ENCODE measurements around the gene CNPY1.

The CNPY1 gene

DNA sequence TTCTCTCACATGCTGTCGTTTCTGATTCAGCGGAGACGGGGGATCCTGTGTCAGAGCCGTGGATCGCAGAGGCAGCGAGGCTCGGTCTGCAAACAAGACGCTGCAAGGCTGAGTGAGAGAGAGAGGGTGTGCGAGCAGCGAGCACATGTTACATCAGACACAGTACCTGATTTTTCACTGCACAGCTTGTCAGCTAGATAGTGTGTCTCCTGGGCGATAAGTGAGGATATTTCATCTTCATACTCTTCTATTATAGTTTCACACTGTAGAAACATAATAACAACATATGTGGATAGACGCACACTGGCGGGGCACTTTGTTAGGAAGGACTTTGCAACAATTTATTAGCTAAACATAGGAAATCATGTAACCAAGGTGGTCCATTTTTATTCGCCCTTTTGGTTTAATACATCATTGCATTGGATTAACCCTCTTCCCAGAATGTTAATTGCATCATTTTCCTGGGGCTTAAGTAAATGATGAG lies 39.5 kb downstream of the CNPY1 start:
- no peaks in the 10 kb centered on the region for H3K79me2 ChIP-seq (ENCODE audit: insufficient read depth, low read length)
- no peaks in the 10 kb centered on the region for H4K20me1 ChIP-seq (ENCODE audit: insufficient read depth, low read length)
- no peaks in the 10 kb centered on the region for H3K9me3 ChIP-seq (ENCODE audit: insufficient read depth, low read length, severe bottlenecking)
- no peak for DNase-seq
- no peak overlapping the region for H3K9ac ChIP-seq (ENCODE audit: low read depth, low read length)
- no peaks in the 10 kb centered on the region; the same call in 1 of the 2 replicates for H3K4me1 ChIP-seq (ENCODE audit: insufficient read depth, low read length)
- no peaks in the 10 kb centered on the region for H3K36me3 ChIP-seq (ENCODE audit: insufficient read depth, low read length)
- no peak overlapping the region for H3K4me3 ChIP-seq (ENCODE audit: low read depth in 1 of 2, low read length in 2 of 2)
- TF ChIP-seq, protein P1, sequence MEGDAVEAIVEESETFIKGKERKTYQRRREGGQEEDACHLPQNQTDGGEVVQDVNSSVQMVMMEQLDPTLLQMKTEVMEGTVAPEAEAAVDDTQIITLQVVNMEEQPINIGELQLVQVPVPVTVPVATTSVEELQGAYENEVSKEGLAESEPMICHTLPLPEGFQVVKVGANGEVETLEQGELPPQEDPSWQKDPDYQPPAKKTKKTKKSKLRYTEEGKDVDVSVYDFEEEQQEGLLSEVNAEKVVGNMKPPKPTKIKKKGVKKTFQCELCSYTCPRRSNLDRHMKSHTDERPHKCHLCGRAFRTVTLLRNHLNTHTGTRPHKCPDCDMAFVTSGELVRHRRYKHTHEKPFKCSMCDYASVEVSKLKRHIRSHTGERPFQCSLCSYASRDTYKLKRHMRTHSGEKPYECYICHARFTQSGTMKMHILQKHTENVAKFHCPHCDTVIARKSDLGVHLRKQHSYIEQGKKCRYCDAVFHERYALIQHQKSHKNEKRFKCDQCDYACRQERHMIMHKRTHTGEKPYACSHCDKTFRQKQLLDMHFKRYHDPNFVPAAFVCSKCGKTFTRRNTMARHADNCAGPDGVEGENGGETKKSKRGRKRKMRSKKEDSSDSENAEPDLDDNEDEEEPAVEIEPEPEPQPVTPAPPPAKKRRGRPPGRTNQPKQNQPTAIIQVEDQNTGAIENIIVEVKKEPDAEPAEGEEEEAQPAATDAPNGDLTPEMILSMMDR (IDR thresholded peaks at IDR 0.05; ENCODE audit: borderline replicate concordance, extremely low read depth, low read length, poor library complexity, severe bottlenecking), result no peak
- TF ChIP-seq EZH2 (IDR thresholded peaks at IDR 0.05; ENCODE audit: borderline replicate concordance, low read depth, low read length, severe bottlenecking), result peak; percentile 50
- no peak overlapping the region for H3K27ac ChIP-seq (ENCODE audit: low read length)
- H3K4me2 ChIP-seq (ENCODE audit: insufficient read depth, low read length), result no peak overlapping the region
- peaks cover 51% of the 10 kb centered on the region for H3K27me3 ChIP-seq (ENCODE audit: insufficient read depth, low read length, poor library complexity)
- no peak for ATAC-seq (ENCODE audit: insufficient read depth, low read depth)
- H2AFZ ChIP-seq (ENCODE audit: low read depth, low read length), result no peak overlapping the region

DNA sequence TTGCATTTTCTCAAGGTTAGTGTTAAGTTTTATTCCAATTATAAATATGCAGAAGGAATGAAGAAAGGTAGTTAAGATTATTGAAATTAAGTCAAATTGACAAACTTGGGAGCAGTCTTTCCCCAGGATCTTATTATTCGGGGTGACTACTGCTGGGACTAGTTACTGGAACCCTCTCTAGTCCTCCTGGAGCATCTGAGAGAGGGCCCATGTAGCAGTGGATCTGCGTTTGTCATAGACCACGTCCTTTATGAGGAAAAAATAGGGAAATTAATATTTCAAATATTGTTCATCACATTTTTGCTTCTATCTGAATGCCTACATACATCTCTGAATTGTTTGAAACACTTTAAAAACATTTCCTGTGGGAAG lies 41.0 kb downstream of the CNPY1 start:
- H3K27me3 ChIP-seq (ENCODE audit: insufficient read depth, low read length, poor library complexity), result peaks cover 53% of the 10 kb centered on the region
- H3K9ac ChIP-seq (ENCODE audit: low read depth, low read length), result no peak overlapping the region
- H3K4me3 ChIP-seq (ENCODE audit: low read depth in 1 of 2, low read length in 2 of 2), result no peak overlapping the region
- ATAC-seq (ENCODE audit: insufficient read depth, low read depth) (no peak), DNase-seq (no peak)
- no peak overlapping the region for H3K27ac ChIP-seq (ENCODE audit: low read length)
- no peaks in the 10 kb centered on the region for H3K9me3 ChIP-seq (ENCODE audit: insufficient read depth, low read length, severe bottlenecking)
- no peaks in the 10 kb centered on the region for H3K79me2 ChIP-seq (ENCODE audit: insufficient read depth, low read length)
- no peak for TF ChIP-seq EZH2 (IDR thresholded peaks at IDR 0.05; ENCODE audit: borderline replicate concordance, low read depth, low read length, severe bottlenecking)
- TF ChIP-seq, protein P1 (IDR thresholded peaks at IDR 0.05; ENCODE audit: borderline replicate concordance, extremely low read depth, low read length, poor library complexity, severe bottlenecking), result no peak
- H3K4me2 ChIP-seq (ENCODE audit: insufficient read depth, low read length), result no peak overlapping the region
- no peaks in the 10 kb centered on the region; the same call in 1 of the 2 replicates for H3K4me1 ChIP-seq (ENCODE audit: insufficient read depth, low read length)
- no peaks in the 10 kb centered on the region for H3K36me3 ChIP-seq (ENCODE audit: insufficient read depth, low read length)
- H4K20me1 ChIP-seq (ENCODE audit: insufficient read depth, low read length), result no peaks in the 10 kb centered on the region
- no peak overlapping the region for H2AFZ ChIP-seq (ENCODE audit: low read depth, low read length)

DNA sequence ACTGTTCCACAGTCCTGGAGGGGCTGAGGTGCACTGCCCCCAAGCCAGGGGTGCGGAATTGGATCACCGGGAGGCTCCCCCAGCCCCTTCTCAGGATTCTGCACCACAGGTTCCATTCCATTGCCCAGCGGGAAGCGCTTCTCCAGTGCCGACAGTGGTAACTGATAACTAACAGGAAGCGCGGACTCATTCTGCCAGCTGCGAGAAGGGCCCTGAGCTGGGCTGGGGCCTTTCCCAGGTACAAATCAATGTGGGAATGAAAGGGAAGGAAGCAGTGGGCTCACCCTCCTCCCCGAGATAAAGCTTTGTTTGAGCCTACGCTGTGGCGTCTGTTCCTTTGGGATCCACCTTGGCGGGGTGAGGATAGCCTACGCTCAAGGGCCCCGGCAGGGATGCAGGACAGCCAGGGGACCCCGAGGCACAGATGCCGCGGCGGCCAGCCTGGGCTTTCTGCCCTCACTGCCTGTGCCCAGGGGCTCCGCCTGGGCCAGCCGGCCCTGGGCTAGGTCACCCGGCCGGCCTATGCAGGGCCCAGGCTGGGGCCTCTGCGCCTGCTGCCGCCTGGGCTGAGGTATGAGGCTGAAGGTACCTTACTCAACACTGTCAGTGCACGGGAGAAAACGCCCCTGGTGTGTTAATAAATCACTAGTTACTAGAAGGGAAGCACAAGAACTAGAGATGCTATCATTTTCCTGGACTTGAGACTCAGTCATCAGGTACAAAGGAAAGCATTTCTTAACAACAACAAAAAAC lies 49.0 kb downstream of the CNPY1 start:
- TF ChIP-seq EZH2 (IDR thresholded peaks at IDR 0.05; ENCODE audit: borderline replicate concordance, low read depth, low read length, severe bottlenecking), result no peak
- TF ChIP-seq, protein P1 (IDR thresholded peaks at IDR 0.05; ENCODE audit: borderline replicate concordance, extremely low read depth, low read length, poor library complexity, severe bottlenecking), result no peak
- H3K79me2 ChIP-seq (ENCODE audit: insufficient read depth, low read length), result no peaks in the 10 kb centered on the region
- no peaks in the 10 kb centered on the region for H4K20me1 ChIP-seq (ENCODE audit: insufficient read depth, low read length)
- H3K27me3 ChIP-seq (ENCODE audit: insufficient read depth, low read length, poor library complexity), result peaks cover 17% of the 10 kb centered on the region
- H3K36me3 ChIP-seq (ENCODE audit: insufficient read depth, low read length), result no peaks in the 10 kb centered on the region
- no peak overlapping the region for H3K4me3 ChIP-seq (ENCODE audit: low read depth in 1 of 2, low read length in 2 of 2)
- no peak overlapping the region for H3K4me2 ChIP-seq (ENCODE audit: insufficient read depth, low read length)
- no peak overlapping the region for H2AFZ ChIP-seq (ENCODE audit: low read depth, low read length)
- H3K27ac ChIP-seq (ENCODE audit: low read length), result no peak overlapping the region
- no peaks in the 10 kb centered on the region for H3K9me3 ChIP-seq (ENCODE audit: insufficient read depth, low read length, severe bottlenecking)
- no peak overlapping the region for H3K9ac ChIP-seq (ENCODE audit: low read depth, low read length)
- no peak for DNase-seq
- H3K4me1 ChIP-seq (ENCODE audit: insufficient read depth, low read length), result no peaks in the 10 kb centered on the region
- ATAC-seq (ENCODE audit: insufficient read depth, low read depth), result no peak

Data from DND-41 (cell line).